Measurements from ENCODE around the gene MTSS2.
"Not testable (repeated sequence)": the region's sequence is repeated elsewhere in the genome, so short reads cannot be mapped to it uniquely, and the experiment has no call there.

Gene MTSS2

GRCh38 chr16:70649300-70649699, 36.6 kb downstream of the MTSS2 start:
- DNase-seq, result no peak

DNA sequence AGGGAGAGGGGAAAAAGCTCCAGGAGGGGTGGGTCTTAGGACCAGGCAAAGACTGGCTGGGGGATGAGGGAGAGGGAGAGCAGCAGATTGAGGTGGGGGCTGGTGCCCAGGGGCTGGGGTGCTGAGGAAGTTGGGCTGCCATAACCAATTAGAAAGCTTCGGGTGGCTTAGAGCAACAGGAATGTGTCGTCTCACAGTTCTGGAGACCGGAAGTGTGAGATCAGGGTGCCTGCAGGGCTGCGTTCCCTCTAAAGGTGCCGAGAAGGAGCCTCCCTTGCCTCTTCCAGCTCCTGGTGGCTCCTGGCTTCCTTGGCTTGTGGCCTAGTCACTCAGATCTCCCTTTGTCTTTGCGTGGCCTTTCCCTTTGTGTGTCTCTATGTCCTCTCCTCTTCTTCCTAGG, 37.2 kb downstream of the MTSS2 start:
- no peak for DNase-seq

DNA sequence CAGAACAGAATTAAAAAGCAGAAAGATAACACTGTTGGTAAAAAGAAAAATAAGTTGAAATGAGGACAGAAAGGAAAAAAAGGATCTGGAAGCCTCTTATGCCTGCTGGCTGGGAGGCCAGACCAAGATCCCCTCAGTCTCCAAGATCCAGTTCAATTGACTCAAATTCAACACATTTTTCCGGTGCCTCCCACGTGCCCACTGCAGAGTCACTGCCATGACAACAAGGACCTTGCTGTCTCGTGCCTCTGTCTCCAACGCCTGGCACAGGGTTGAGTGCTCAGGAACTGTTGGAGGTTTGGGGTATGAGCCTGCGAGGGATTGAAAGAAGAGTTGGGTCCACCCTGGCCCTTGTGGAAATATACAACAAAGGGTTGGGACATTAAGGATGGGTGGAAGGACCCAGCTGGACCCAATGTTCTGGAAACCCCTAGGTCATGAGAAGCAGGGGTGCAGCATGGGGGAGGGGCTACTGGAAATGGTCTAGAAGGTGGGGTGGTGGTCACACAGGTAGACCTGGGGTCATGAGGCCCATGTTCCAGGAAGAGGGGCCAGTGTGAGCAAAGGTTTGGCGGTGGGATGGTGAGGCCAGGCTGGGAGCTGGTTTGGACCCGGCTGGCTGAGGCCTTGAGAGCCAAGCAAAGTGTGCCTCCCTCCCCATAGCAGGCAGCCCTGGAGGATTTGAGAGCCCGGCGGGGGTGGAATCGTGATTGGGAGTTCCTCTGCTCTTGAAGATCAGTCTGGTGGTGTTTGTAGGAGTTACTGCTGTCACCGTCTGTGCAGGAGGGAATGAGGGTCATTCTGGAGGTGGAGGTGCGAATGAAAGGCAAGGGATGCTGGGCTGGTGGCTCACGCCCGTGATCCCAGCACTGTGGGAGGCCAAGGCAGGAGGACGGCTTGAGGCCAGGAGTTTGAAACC, 38.2 kb downstream of the MTSS2 start:
- DNase-seq, result no peak

GRCh38 chr16:70646260-70647241, 39.3 kb downstream of the MTSS2 start, which contains the start of gene IL34:
Gene IL34 (plus strand): TSS chr16:70646559. CDS start chr16:70646948, 389 bp downstream.
- DNase-seq, result no peak

GRCh38 chr16:70644763-70645597, 40.9 kb downstream of the MTSS2 start:
- no peak for DNase-seq

DNA sequence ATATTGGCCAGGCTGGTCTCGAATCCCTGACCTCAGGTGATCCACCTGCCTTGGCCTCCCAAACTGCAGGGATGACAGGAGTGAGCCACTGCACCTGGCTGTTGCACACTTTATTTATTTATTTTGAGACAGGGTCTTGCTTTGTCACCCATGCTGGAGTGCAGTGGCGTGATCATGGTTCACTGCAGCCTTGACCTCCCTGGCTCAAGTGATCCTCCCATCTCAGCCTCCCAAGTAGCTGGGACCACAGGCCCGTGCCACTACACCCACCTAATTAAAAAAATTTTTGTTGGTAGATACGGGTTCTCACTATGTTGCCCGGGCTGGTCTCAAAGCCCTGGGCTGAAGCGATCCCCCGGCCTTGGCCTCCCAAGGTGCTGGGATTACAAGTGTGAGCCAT, 42.6 kb downstream of the MTSS2 start:
- not testable (repeated sequence) for DNase-seq

DNA sequence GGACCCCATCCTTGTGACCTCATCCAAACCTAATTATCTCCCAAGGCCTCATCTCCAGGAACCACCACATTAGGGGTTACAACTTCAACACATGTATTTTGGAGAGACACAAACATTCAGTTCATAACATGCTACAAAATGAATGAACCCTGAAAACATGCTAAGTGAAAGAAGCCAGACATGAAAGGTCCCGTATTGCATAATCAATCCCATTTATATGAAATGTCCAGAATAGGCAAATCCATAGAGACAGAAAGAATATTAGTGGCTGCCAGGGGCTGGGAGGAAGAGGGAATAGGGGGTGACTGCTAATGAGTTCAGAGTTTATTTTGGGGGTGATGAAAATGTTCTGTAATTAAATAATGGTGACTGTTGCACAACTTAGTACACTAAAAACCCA, 43.2 kb downstream of the MTSS2 start:
- no peak for DNase-seq

- no peak for DNase-seq
Observed at GRCh38 chr16:70638814-70639792, 46.8 kb downstream of the MTSS2 start.

All from CD4-positive, alpha-beta T cell treated with Interleukin-10 for 1 hour (primary cell).